Endothelial cell of umbilical vein (primary cell): ENCODE data around the gene SPA17. TPM values are rescaled to one million over a fixed set of nuclear protein-coding genes. Genes with fewer than 3 reads are reported as not detected.

Experiments used
- BruUV-seq: library from RNA; stranded (reverse); fragments of 400-500 nt; replicated peaks from 2 replicates; lab custom pipeline; 2021; lab: Mats Ljungman, UMichigan
- CTCF ChIA-PET: fragments of 300-600, 350-600 bp; sonication (Branson Sonifier 250); formaldehyde crosslinking; loops from one replicate; lab custom pipeline; 2021; ENCODE audit warnings: antibody characterized with exemption, inconsistent platforms; lab: Charles Lee
- POLR2A ChIA-PET: fragments of 300-600, 350-600 bp; sonication (Branson Sonifier 250); formaldehyde crosslinking; loops from one replicate; lab custom pipeline; 2021; ENCODE audit warnings: antibody characterized with exemption, inconsistent platforms; lab: Charles Lee
- DNase-seq: peaks from one replicate; pipeline ENCODE4 v3.0.0-alpha.2; 2011; ENCODE audit warnings: low read depth, low spot score
- FAIRE-seq: peaks from 2 replicates; lab custom pipeline; 2011; peaks lifted over from hg19 to GRCh38; lab: Jason Lieb, UNC
- H2AFZ ChIP-seq: 2 replicates; pipeline ENCODE4 v1.6.0; 2012; ENCODE audit warnings: low read depth, low read length, control low read depth, inconsistent platforms
- H3K27ac ChIP-seq: 2 replicates; pipeline ENCODE4 v1.5.1; 2011; ENCODE audit warnings: low read depth, mild to moderate bottlenecking, control low read depth, low read length, moderate library complexity; ENCODE audit not compliant: insufficient read depth
- H3K27me3 ChIP-seq, 2 experiments: 2 replicates each; pipeline versions ENCODE4 v1.6.0 to v1.6.1; 2011; ENCODE audit warnings: low read length in 2 of 2, mixed read lengths in 1 of 2; ENCODE audit not compliant: control insufficient read depth in 2 of 2, insufficient read depth in 2 of 2
- H3K36me3 ChIP-seq, 2 experiments: 2 replicates in 1 of 2; 3 replicates in 1 of 2; pipeline ENCODE4 v1.5.1; 2011; ENCODE audit warnings: low read length in 2 of 2, mild to moderate bottlenecking in 1 of 2, moderate library complexity in 1 of 2; ENCODE audit not compliant: control insufficient read depth in 2 of 2, insufficient read depth in 2 of 2; ENCODE audit errors: extremely low read depth in 1 of 2
- H3K4me1 ChIP-seq: 3 replicates; pipeline ENCODE4 v1.5.1; 2011; ENCODE audit warnings: mild to moderate bottlenecking, low read length; ENCODE audit not compliant: control insufficient read depth, insufficient read depth; ENCODE audit errors: extremely low read depth
- H3K4me2 ChIP-seq: 2 replicates; pipeline ENCODE4 v1.6.1; 2011; ENCODE audit warnings: low read length, control low read depth, mixed read lengths; ENCODE audit not compliant: insufficient read depth
- H3K4me3 ChIP-seq, 3 experiments: fragments of 200-600 bp in 1 of 3; sonication (generic), shearing (Covaris generic) in 1 of 3; replicated peaks in 1 of 3; 2 replicates each; pipeline ENCODE4 v1.5.1; 2011 to 2016; ENCODE audit warnings: control low read depth in 3 of 3, low read length in 3 of 3, mild to moderate bottlenecking in 2 of 3, inconsistent platforms in 1 of 3, low read depth in 1 of 3, moderate library complexity in 1 of 3; ENCODE audit not compliant: insufficient read depth in 1 of 3
- H3K79me2 ChIP-seq: 2 replicates; pipeline ENCODE4 v1.6.0; 2012; ENCODE audit warnings: low read length, inconsistent platforms; ENCODE audit not compliant: control insufficient read depth, insufficient read depth
- H3K9ac ChIP-seq: replicated peaks from 2 replicates; pipeline ENCODE3; 2011; ENCODE audit warnings: low read length, control low read depth; ENCODE audit not compliant: insufficient read depth; ENCODE audit errors: extremely low read depth
- H3K9me1 ChIP-seq: replicated peaks from 3 replicates; pipeline ENCODE4 v1.6.0; 2011; ENCODE audit warnings: mild to moderate bottlenecking, low read length; ENCODE audit not compliant: control insufficient read depth, insufficient read depth; ENCODE audit errors: extremely low read depth
- H3K9me3 ChIP-seq: replicated peaks from 2 replicates; pipeline ENCODE4 v1.5.1; 2012; ENCODE audit warnings: low read length, inconsistent platforms; ENCODE audit not compliant: control insufficient read depth, insufficient read depth
- H4K20me1 ChIP-seq: replicated peaks from 2 replicates; pipeline ENCODE3; 2011; ENCODE audit warnings: mild to moderate bottlenecking, low read length; ENCODE audit not compliant: control insufficient read depth, insufficient read depth; ENCODE audit errors: extremely low read depth
- CTCF ChIP-seq, 2 donors: IDR thresholded peaks; 1 replicate in 1 of 2; 2 replicates in 1 of 2; pipeline ENCODE4 v1.5.1; 2011; ENCODE audit warnings: low read length in 2 of 2, mild to moderate bottlenecking in 2 of 2, moderate library complexity in 2 of 2, control low read depth in 1 of 2, inconsistent platforms in 1 of 2, low read depth in 1 of 2; ENCODE audit not compliant: insufficient read depth in 1 of 2; ENCODE audit errors: extremely low read depth in 1 of 2
- EZH2 ChIP-seq: IDR thresholded peaks from 2 replicates; pipeline ENCODE4 v1.6.1; 2012; ENCODE audit warnings: borderline replicate concordance, low read depth, mild to moderate bottlenecking, moderate library complexity, low read length, inconsistent platforms; ENCODE audit not compliant: severe bottlenecking
- FOS ChIP-seq: IDR thresholded peaks from 2 replicates; pipeline ENCODE4 v1.6.1; 2011; ENCODE audit warnings: mild to moderate bottlenecking, low read length, moderate library complexity, borderline replicate concordance; ENCODE audit not compliant: insufficient read depth
- POLR2A ChIP-seq: IDR thresholded peaks from 2 replicates; pipeline ENCODE4 v1.6.1; 2012; ENCODE audit warnings: low read depth, mild to moderate bottlenecking, control low read depth, low read length
- POLR2AphosphoS5 ChIP-seq: IDR thresholded peaks from 2 replicates; pipeline ENCODE4 v1.6.1; 2012; ENCODE audit warnings: low read depth, mild to moderate bottlenecking, control low read depth, low read length, moderate library complexity; ENCODE audit not compliant: insufficient read depth
- dilution Hi-C: fragments of 300-500 bp; cut with MboI; formaldehyde crosslinking; loops from one replicate; pipeline ENCODE4 v1.15.0; 2019; ENCODE audit warnings: low sequenced_read_pairs; ENCODE audit not compliant: extremely low pct_ligation_motif_present
- intact Hi-C: fragments of 100-400 bp; cut with micrococcal nuclease; formaldehyde crosslinking; loops from one replicate; pipeline ENCODE4 v1.10.0; 2022
- polyA plus RNA-seq, 4 experiments: library from polyadenylated mRNA; depleted of rRNA in 3 of 4; stranded (reverse) in 3 of 4; unstranded in 1 of 4; fragments of >200 nt; gene quantifications; 2 replicates each; pipeline versions ENCODE4 v1.2.1 to v1.2.3, GENCODE V29; 2011 to 2012; ENCODE audit warnings: missing spikeins in 1 of 4
- total RNA-seq: library from RNA; stranded (reverse); gene quantifications from 2 replicates; pipeline ENCODE4 v1.2.3, GENCODE V29; 2021

SPA17 gene
- total and polyA plus RNA-seq, 2 donors (not counting 3 experiments of a cell fraction or from before 2014, with no cell fraction given): 3.9 to 4.7 TPM

DNA sequence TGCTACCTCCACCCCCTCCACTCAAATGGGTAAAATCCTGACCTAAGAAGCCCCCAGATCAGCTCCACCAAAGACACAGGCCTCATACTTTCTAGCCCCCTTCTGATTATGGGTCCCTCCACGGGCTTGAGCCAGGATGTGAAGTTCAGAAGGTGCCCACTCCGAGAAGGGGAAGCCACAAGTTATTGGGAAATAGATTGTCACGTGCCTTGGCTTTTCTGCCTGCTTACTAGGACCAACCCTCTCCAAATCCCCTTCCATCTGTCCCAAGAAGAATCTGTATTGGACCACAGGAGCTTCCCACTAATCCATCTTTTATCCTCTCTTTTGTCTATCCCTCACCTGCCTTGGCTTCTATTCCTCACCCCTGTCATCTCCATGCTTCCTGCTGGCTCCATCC, 63.0 kb downstream of the SPA17 start:
- CTCF ChIA-PET: interaction anchor here (0.7 to 3.4 kb wide), 6 partner anchors 10 to 124 kb away, joined by 3 to 9 read pairs (median 4); no protein-coding TSS in a partner anchor
- H3K79me2 ChIP-seq: peaks cover 2% of the 10 kb centered on the region
- H3K36me3 ChIP-seq: no peaks in the 10 kb centered on the region
- H3K4me2 ChIP-seq: no peak overlapping the region
- DNase-seq: no peak
- H3K27ac ChIP-seq: no peak overlapping the region
- no peaks in the 10 kb centered on the region for H3K9me1 ChIP-seq
- POLR2A ChIA-PET: no interaction called here
- TF ChIP-seq POLR2A: no peak
- TF ChIP-seq EZH2: no peak
- no peak for TF ChIP-seq CTCF (IDR thresholded peaks at IDR 0.05; ENCODE audit: extremely low read depth in 1 of 2, insufficient read depth in 1 of 2, low read depth in 1 of 2, low read length in 2 of 2)
- TF ChIP-seq FOS: no peak
- no peak for TF ChIP-seq POLR2AphosphoS5
- peaks cover 13% of the 10 kb centered on the region for H3K4me1 ChIP-seq
- intact Hi-C loops (no loop called here), dilution Hi-C loops (no loop called here)
- no peak for FAIRE-seq
- BruUV-seq: no TSS peak
- H3K9ac ChIP-seq: no peak overlapping the region
- H3K9me3 ChIP-seq: no peaks in the 10 kb centered on the region
- no peak overlapping the region for H2AFZ ChIP-seq
- no peak overlapping the region for H3K4me3 ChIP-seq
- peaks cover 7 to 8% of the 10 kb centered on the region in 2 experiments for H3K27me3 ChIP-seq
- no peaks in the 10 kb centered on the region for H4K20me1 ChIP-seq
